A673 (cell line): ENCODE results near the gene KIAA0040.

ENCODE experiments used
- CTCF ChIP-seq: fragments of 300-800, 200-600 bp; sonication (generic); conservative IDR thresholded peaks from 2 replicates; pipeline ENCODE4 v1.5.1; 2017; ENCODE audit warnings: low read depth, mild to moderate bottlenecking, antibody characterized with exemption, low read length, moderate library complexity, mixed read lengths
- EZH2 ChIP-seq: fragments of 200-600 bp; sonication (generic); IDR thresholded peaks from 2 replicates; pipeline ENCODE4 v1.6.1; 2017; ENCODE audit warnings: borderline replicate concordance, low read depth, mild to moderate bottlenecking, mixed read lengths, antibody characterized with exemption, low read length; ENCODE audit not compliant: poor library complexity, severe bottlenecking

GRCh38 chr1:175209493-175209921 is 16.9 kb upstream of the KIAA0040 start:
- TF ChIP-seq CTCF (no peak), EZH2 (no peak)
